Endothelial cell of umbilical vein (primary cell): ENCODE measurements around the gene PRTN3. TPM values are rescaled to one million over a fixed set of nuclear protein-coding genes. Genes with fewer than 3 reads are reported as not detected.

Source experiments
- BruUV-seq: library from RNA; stranded (reverse); fragments of 400-500 nt; replicated peaks from 2 replicates; lab custom pipeline; 2021; lab: Mats Ljungman, UMichigan
- CTCF ChIA-PET: fragments of 300-600, 350-600 bp; sonication (Branson Sonifier 250); formaldehyde crosslinking; loops from one replicate; lab custom pipeline; 2021; ENCODE audit warnings: antibody characterized with exemption, inconsistent platforms; lab: Charles Lee
- POLR2A ChIA-PET: fragments of 300-600, 350-600 bp; sonication (Branson Sonifier 250); formaldehyde crosslinking; loops from one replicate; lab custom pipeline; 2021; ENCODE audit warnings: antibody characterized with exemption, inconsistent platforms; lab: Charles Lee
- DNase-seq: peaks from one replicate; pipeline ENCODE4 v3.0.0-alpha.2; 2011; ENCODE audit warnings: low read depth, low spot score
- FAIRE-seq: peaks from 2 replicates; lab custom pipeline; 2011; peaks lifted over from hg19 to GRCh38; lab: Jason Lieb, UNC
- H2AFZ ChIP-seq: 2 replicates; pipeline ENCODE4 v1.6.0; 2012; ENCODE audit warnings: low read depth, low read length, control low read depth, inconsistent platforms
- H3K27ac ChIP-seq: 2 replicates; pipeline ENCODE4 v1.5.1; 2011; ENCODE audit warnings: low read depth, mild to moderate bottlenecking, control low read depth, low read length, moderate library complexity; ENCODE audit not compliant: insufficient read depth
- H3K27me3 ChIP-seq, 2 experiments: 2 replicates each; pipeline versions ENCODE4 v1.6.0 to v1.6.1; 2011; ENCODE audit warnings: low read length in 2 of 2, mixed read lengths in 1 of 2; ENCODE audit not compliant: control insufficient read depth in 2 of 2, insufficient read depth in 2 of 2
- H3K36me3 ChIP-seq, 2 experiments: 2 replicates in 1 of 2; 3 replicates in 1 of 2; pipeline ENCODE4 v1.5.1; 2011; ENCODE audit warnings: low read length in 2 of 2, mild to moderate bottlenecking in 1 of 2, moderate library complexity in 1 of 2; ENCODE audit not compliant: control insufficient read depth in 2 of 2, insufficient read depth in 2 of 2; ENCODE audit errors: extremely low read depth in 1 of 2
- H3K4me1 ChIP-seq: 3 replicates; pipeline ENCODE4 v1.5.1; 2011; ENCODE audit warnings: mild to moderate bottlenecking, low read length; ENCODE audit not compliant: control insufficient read depth, insufficient read depth; ENCODE audit errors: extremely low read depth
- H3K4me2 ChIP-seq: 2 replicates; pipeline ENCODE4 v1.6.1; 2011; ENCODE audit warnings: low read length, control low read depth, mixed read lengths; ENCODE audit not compliant: insufficient read depth
- H3K4me3 ChIP-seq, 3 experiments: fragments of 200-600 bp in 1 of 3; sonication (generic), shearing (Covaris generic) in 1 of 3; replicated peaks in 1 of 3; 2 replicates each; pipeline ENCODE4 v1.5.1; 2011 to 2016; ENCODE audit warnings: control low read depth in 3 of 3, low read length in 3 of 3, mild to moderate bottlenecking in 2 of 3, inconsistent platforms in 1 of 3, low read depth in 1 of 3, moderate library complexity in 1 of 3; ENCODE audit not compliant: insufficient read depth in 1 of 3
- H3K79me2 ChIP-seq: 2 replicates; pipeline ENCODE4 v1.6.0; 2012; ENCODE audit warnings: low read length, inconsistent platforms; ENCODE audit not compliant: control insufficient read depth, insufficient read depth
- H3K9ac ChIP-seq: replicated peaks from 2 replicates; pipeline ENCODE3; 2011; ENCODE audit warnings: low read length, control low read depth; ENCODE audit not compliant: insufficient read depth; ENCODE audit errors: extremely low read depth
- H3K9me1 ChIP-seq: replicated peaks from 3 replicates; pipeline ENCODE4 v1.6.0; 2011; ENCODE audit warnings: mild to moderate bottlenecking, low read length; ENCODE audit not compliant: control insufficient read depth, insufficient read depth; ENCODE audit errors: extremely low read depth
- H3K9me3 ChIP-seq: replicated peaks from 2 replicates; pipeline ENCODE4 v1.5.1; 2012; ENCODE audit warnings: low read length, inconsistent platforms; ENCODE audit not compliant: control insufficient read depth, insufficient read depth
- H4K20me1 ChIP-seq: replicated peaks from 2 replicates; pipeline ENCODE3; 2011; ENCODE audit warnings: mild to moderate bottlenecking, low read length; ENCODE audit not compliant: control insufficient read depth, insufficient read depth; ENCODE audit errors: extremely low read depth
- CTCF ChIP-seq, 2 donors: IDR thresholded peaks; 1 replicate in 1 of 2; 2 replicates in 1 of 2; pipeline ENCODE4 v1.5.1; 2011; ENCODE audit warnings: low read length in 2 of 2, mild to moderate bottlenecking in 2 of 2, moderate library complexity in 2 of 2, control low read depth in 1 of 2, inconsistent platforms in 1 of 2, low read depth in 1 of 2; ENCODE audit not compliant: insufficient read depth in 1 of 2; ENCODE audit errors: extremely low read depth in 1 of 2
- EZH2 ChIP-seq: IDR thresholded peaks from 2 replicates; pipeline ENCODE4 v1.6.1; 2012; ENCODE audit warnings: borderline replicate concordance, low read depth, mild to moderate bottlenecking, moderate library complexity, low read length, inconsistent platforms; ENCODE audit not compliant: severe bottlenecking
- FOS ChIP-seq: IDR thresholded peaks from 2 replicates; pipeline ENCODE4 v1.6.1; 2011; ENCODE audit warnings: mild to moderate bottlenecking, low read length, moderate library complexity, borderline replicate concordance; ENCODE audit not compliant: insufficient read depth
- JUN ChIP-seq: IDR thresholded peaks from 2 replicates; pipeline ENCODE4 v1.6.1; 2011; ENCODE audit warnings: borderline replicate concordance, low read depth; ENCODE audit not compliant: insufficient read length, insufficient read depth
- MAX ChIP-seq: IDR thresholded peaks from 2 replicates; pipeline ENCODE4 v1.6.1; 2011; ENCODE audit not compliant: insufficient read depth, insufficient read length
- MYC ChIP-seq: IDR thresholded peaks from one replicate; pipeline ENCODE4 v1.6.1; 2011; ENCODE audit warnings: mild to moderate bottlenecking, low read depth, low read length
- POLR2A ChIP-seq: IDR thresholded peaks from 2 replicates; pipeline ENCODE4 v1.6.1; 2012; ENCODE audit warnings: low read depth, mild to moderate bottlenecking, control low read depth, low read length
- dilution Hi-C: fragments of 300-500 bp; cut with MboI; formaldehyde crosslinking; loops from one replicate; pipeline ENCODE4 v1.15.0; 2019; ENCODE audit warnings: low sequenced_read_pairs; ENCODE audit not compliant: extremely low pct_ligation_motif_present
- intact Hi-C: fragments of 100-400 bp; cut with micrococcal nuclease; formaldehyde crosslinking; loops from one replicate; pipeline ENCODE4 v1.10.0; 2022
- polyA plus RNA-seq, 4 experiments: library from polyadenylated mRNA; depleted of rRNA in 3 of 4; stranded (reverse) in 3 of 4; unstranded in 1 of 4; fragments of >200 nt; gene quantifications; 2 replicates each; pipeline versions ENCODE4 v1.2.1 to v1.2.3, GENCODE V29; 2011 to 2012; ENCODE audit warnings: missing spikeins in 1 of 4
- total RNA-seq: library from RNA; stranded (reverse); gene quantifications from 2 replicates; pipeline ENCODE4 v1.2.3, GENCODE V29; 2021

The PRTN3 gene
- total and polyA plus RNA-seq, 2 donors (not counting 3 experiments of a cell fraction or from before 2014, with no cell fraction given), result not detected

- no peak for FAIRE-seq
- TF ChIP-seq CTCF (IDR thresholded peaks at IDR 0.05; ENCODE audit: extremely low read depth in 1 of 2, insufficient read depth in 1 of 2, low read depth in 1 of 2, low read length in 2 of 2) (no peak), POLR2A (no peak), MYC (no peak), MAX (no peak), EZH2 (no peak), FOS (no peak), JUN (no peak)
- BruUV-seq, result no TSS peak
Measured at GRCh38 chr19:795691-796581, 44.9 kb upstream of the PRTN3 start.

More at GRCh38 chr19:795691-796581, 44.9 kb upstream of the PRTN3 start:
- Histone ChIP-seq H3K79me2 (peaks cover 32% of the 10 kb centered on the region), H3K36me3 (peaks cover 4 to 12% of the 10 kb centered on the region in 2 experiments), H3K4me2 (peak overlapping the region; percentile 40), H3K4me3 (peak overlapping the region in 2 of 3 experiments; percentile 45 to 47), H3K4me1 (peaks cover 29% of the 10 kb centered on the region), H2AFZ (no peak overlapping the region), H3K9ac (peak overlapping the region; percentile 78), H3K27ac (no peak overlapping the region), H3K9me1 (no peaks in the 10 kb centered on the region), H3K9me3 (no peaks in the 10 kb centered on the region), H4K20me1 (no peaks in the 10 kb centered on the region), H3K27me3 (no peaks in the 10 kb centered on the region)
- dilution Hi-C loops, result no loop called here
- intact Hi-C loops, result loop anchor here (10.0 kb wide), 1 partner anchor 449 kb away; the partner anchor contains the start of genes ATP5F1D and MIDN
- no peak for DNase-seq
- ChIA-PET CTCF (interaction anchor here (0.5 kb wide), 1 partner anchor 26 kb away, joined by 3 read pairs; no protein-coding TSS in a partner anchor), POLR2A (interaction anchor here (1.3 kb wide), 1 partner anchor 12 kb away, joined by 4 read pairs; no protein-coding TSS in a partner anchor)
